B cell (primary cell): ENCODE results near the gene IKZF3. TPM values are rescaled to one million over a fixed set of nuclear protein-coding genes. Genes with fewer than 3 reads are reported as not detected.

ENCODE experiments used
- ATAC-seq: fragments of 200-7000 bp; cut with Tn5 transposase; one replicate; pipeline ENCODE4 v1.10.0; 2021; ENCODE audit warnings: low read depth, mild to moderate bottlenecking, moderate number of reproducible peaks, moderate library complexity
- CTCF ChIA-PET: fragments of 350-600 bp; sonication (Branson Sonifier 250); formaldehyde crosslinking; loops from one replicate; lab custom pipeline; 2021; ENCODE audit warnings: antibody characterized with exemption, inconsistent platforms; lab: Charles Lee
- POLR2A ChIA-PET: fragments of 350-600 bp; sonication (Branson Sonifier 250); formaldehyde crosslinking; loops from one replicate; lab custom pipeline; 2021; ENCODE audit warnings: antibody characterized with exemption; lab: Charles Lee
- DNase-seq: peaks from one replicate; pipeline ENCODE4 v3.0.0; 2013
- H2AFZ ChIP-seq: 2 replicates; pipeline ENCODE4 v1.6.1; 2012; ENCODE audit warnings: mild to moderate bottlenecking, low read depth, low read length; ENCODE audit not compliant: insufficient read depth, poor library complexity, severe bottlenecking
- H3K27ac ChIP-seq, 2 donors: 1 replicate in 1 of 2; 2 replicates in 1 of 2; pipeline ENCODE4 v1.5.1; 2012 to 2013; ENCODE audit warnings: low read length in 2 of 2, mild to moderate bottlenecking in 2 of 2, moderate library complexity in 1 of 2
- H3K27me3 ChIP-seq, 4 experiments: fragments of 200-600 bp in 1 of 4; sonication (generic) in 1 of 4; replicated peaks in 1 of 4; 1 replicate in 2 of 4; 2 replicates in 2 of 4; pipeline versions ENCODE4 v1.6.1 to v1.7.0; 2013 to 2016; ENCODE audit warnings: low read length in 3 of 4, mild to moderate bottlenecking in 2 of 4, mixed read lengths in 1 of 4, moderate library complexity in 1 of 4; ENCODE audit not compliant: insufficient read depth in 4 of 4, control insufficient read depth in 3 of 4; ENCODE audit errors: control extremely low read depth in 1 of 4
- H3K36me3 ChIP-seq, 2 experiments: replicated peaks in 1 of 2; 1 replicate in 1 of 2; 2 replicates in 1 of 2; pipeline versions ENCODE4 v1.6.1 to v1.7.1; 2013; ENCODE audit warnings: low read length in 1 of 2; ENCODE audit not compliant: insufficient read depth in 2 of 2, control insufficient read depth in 1 of 2; ENCODE audit errors: control extremely low read depth in 1 of 2, extremely low read depth in 1 of 2
- H3K4me1 ChIP-seq, 2 donors: fragments of 200-600 bp in 1 of 2; sonication (generic) in 1 of 2; 1 replicate in 1 of 2; 2 replicates in 1 of 2; pipeline versions ENCODE4 v1.5.1 to v1.6.1; 2013 to 2017; ENCODE audit warnings: low read length in 2 of 2; ENCODE audit not compliant: control insufficient read depth in 2 of 2, insufficient read depth in 2 of 2
- H3K4me2 ChIP-seq: replicated peaks from 2 replicates; pipeline ENCODE3; 2012; ENCODE audit warnings: mild to moderate bottlenecking, low read depth, low read length; ENCODE audit not compliant: poor library complexity, severe bottlenecking
- H3K4me3 ChIP-seq, 5 experiments: fragments of 200-600 bp in 1 of 5; sonication (generic) in 1 of 5; 1 replicate in 3 of 5; 2 replicates in 2 of 5; pipeline versions ENCODE4 v1.5.1 to v1.7.0; 2011 to 2016; ENCODE audit warnings: low read length in 4 of 5, mild to moderate bottlenecking in 4 of 5, low read depth in 2 of 5, control low read depth in 1 of 5, moderate library complexity in 1 of 5; ENCODE audit not compliant: insufficient read depth in 1 of 5; ENCODE audit errors: control extremely low read depth in 1 of 5, extremely low read depth in 1 of 5
- H3K79me2 ChIP-seq: fragments of 200-600 bp; sonication (generic); one replicate; pipeline ENCODE4 v1.6.0; 2016; ENCODE audit warnings: low read length; ENCODE audit not compliant: control insufficient read depth, insufficient read depth
- H3K9ac ChIP-seq: fragments of 200-600 bp; sonication (generic); 2 replicates; pipeline ENCODE4 v1.6.1; 2017; ENCODE audit warnings: mild to moderate bottlenecking, low read length, moderate library complexity
- H3K9me3 ChIP-seq, 3 donors: one replicate each; pipeline versions ENCODE4 v1.6.1 to v1.7.1; 2013; ENCODE audit warnings: low read length in 2 of 3; ENCODE audit not compliant: control insufficient read depth in 2 of 3, insufficient read depth in 1 of 3; ENCODE audit errors: control extremely low read depth in 1 of 3
- H4K20me1 ChIP-seq: 2 replicates; pipeline ENCODE4 v1.6.0; 2012; ENCODE audit warnings: mild to moderate bottlenecking, low read length; ENCODE audit not compliant: insufficient read depth, control insufficient read depth, poor library complexity, severe bottlenecking
- H3K27ac Mint-ChIP-seq: one replicate; pipeline ENCODE4 v1.8.0; 2021; ENCODE audit warnings: mixed read lengths
- H3K27me3 Mint-ChIP-seq: one replicate; pipeline ENCODE4 v1.8.0; 2021; ENCODE audit warnings: mixed read lengths
- H3K4me1 Mint-ChIP-seq: one replicate; pipeline ENCODE4 v1.8.0; 2021; ENCODE audit warnings: mixed read lengths
- H3K4me3 Mint-ChIP-seq: one replicate; pipeline ENCODE4 v1.8.0; 2021; ENCODE audit warnings: mixed read lengths
- H3K9me3 Mint-ChIP-seq: one replicate; pipeline ENCODE4 v1.8.0; 2022; ENCODE audit warnings: mixed read lengths; ENCODE audit not compliant: insufficient read depth
- CTCF ChIP-seq: fragments of 200-600 bp; IDR thresholded peaks from one replicate; pipeline ENCODE4 v1.8.0; 2022; ENCODE audit warnings: antibody characterized with exemption, mild to moderate bottlenecking
- EZH2 ChIP-seq: IDR thresholded peaks from 2 replicates; pipeline ENCODE4 v1.6.1; 2012; ENCODE audit warnings: borderline replicate concordance, low read depth, mild to moderate bottlenecking, moderate library complexity, low read length; ENCODE audit not compliant: insufficient read depth, poor library complexity, severe bottlenecking
- WGBS: methylation state at CpG from one replicate; pipeline ENCODE4 v1.1.5; 2013; ENCODE audit warnings: missing lambda C conversion rate; ENCODE audit not compliant: insufficient coverage; 5-methylcytosine and 5-hydroxymethylcytosine counted together
- intact Hi-C: fragments of 100-400 bp; cut with micrococcal nuclease; formaldehyde crosslinking; loops from one replicate; pipeline ENCODE4 v1.10.0; 2022
- polyA plus RNA-seq: library from polyadenylated mRNA; depleted of rRNA; stranded (reverse); fragments of >200 nt; gene quantifications from 2 replicates; pipeline ENCODE4 v1.2.3, GENCODE V29; 2012
- total RNA-seq, 2 donors: library from RNA; stranded (reverse); fragments of 120-200 nt in 1 of 2; gene quantifications; 1 replicate in 1 of 2; 2 replicates in 1 of 2; pipeline versions ENCODE4 v1.2.3 to v1.2.4, GENCODE V29; 2013 to 2022

The IKZF3 gene
- total and polyA plus RNA-seq, 2 donors (not counting 1 experiment from before 2014, with no cell fraction given) = 63.0 to 178 TPM

- ChIA-PET POLR2A (no interaction called here), CTCF (interaction anchor here (1.0 to 1.8 kb wide), 4 partner anchors 9 to 58 kb away, joined by 3 to 7 read pairs (median 5); no protein-coding TSS in a partner anchor)
- H3K4me2 ChIP-seq = peak overlapping the region; percentile 20
- H3K4me1 Mint-ChIP-seq = peaks cover 70% of the 10 kb centered on the region
- H3K27ac Mint-ChIP-seq = peak overlapping the region; percentile 88
- H3K27ac ChIP-seq = peak overlapping the region in 1 of 2 donors; percentile 48
- ATAC-seq = no peak
- H3K4me3 ChIP-seq = no peak overlapping the region
- no peaks in the 10 kb centered on the region for H3K9me3 Mint-ChIP-seq
- no peaks in the 10 kb centered on the region for H3K27me3 ChIP-seq
- 100% methylated on average over 1 of the region's 2 CpGs for WGBS
- H3K27me3 Mint-ChIP-seq = no peaks in the 10 kb centered on the region
- H2AFZ ChIP-seq = no peak overlapping the region
- intact Hi-C loops = loop anchor here (2.0 kb wide), 1 partner anchor 40 kb away; no protein-coding TSS in a partner anchor
- H3K4me3 Mint-ChIP-seq = no peak overlapping the region
- H4K20me1 ChIP-seq = no peaks in the 10 kb centered on the region
- H3K79me2 ChIP-seq = peaks cover 95% of the 10 kb centered on the region
- H3K9me3 ChIP-seq = peaks cover 0 to 1% (median 0%) of the 10 kb centered on the region in 3 donors
- peaks cover 35 to 37% of the 10 kb centered on the region in 2 donors for H3K4me1 ChIP-seq
- H3K36me3 ChIP-seq = peaks cover 16 to 86% of the 10 kb centered on the region in 2 experiments
- H3K9ac ChIP-seq = no peak overlapping the region
- DNase-seq = no peak
- no peak for TF ChIP-seq EZH2
- TF ChIP-seq CTCF = no peak
These were observed 49.6 kb downstream of the IKZF3 start for GRCh38 chr17:39814497-39814896.

GRCh38 chr17:39813631-39814030 is 50.5 kb downstream of the IKZF3 start:
- Mint-ChIP-seq H3K27ac (peak overlapping the region; percentile 88), H3K27me3 (no peaks in the 10 kb centered on the region), H3K9me3 (no peaks in the 10 kb centered on the region), H3K4me3 (peak overlapping the region; percentile 60), H3K4me1 (peaks cover 71% of the 10 kb centered on the region)
- peak overlapping the region; percentile 20 for H3K4me2 ChIP-seq
- H3K36me3 ChIP-seq = peaks cover 20 to 83% of the 10 kb centered on the region in 2 experiments
- no peaks in the 10 kb centered on the region for H3K27me3 ChIP-seq
- ChIA-PET POLR2A (interaction anchor here (0.6 to 1.0 kb wide), 3 partner anchors 27 to 84 kb away, joined by 3 to 6 read pairs (median 3); partner anchors contain the start of gene MIEN1), CTCF (interaction anchor here (0.6 to 1.8 kb wide), 5 partner anchors 9 to 192 kb away, joined by 3 to 7 read pairs (median 5); no protein-coding TSS in a partner anchor)
- H4K20me1 ChIP-seq = no peaks in the 10 kb centered on the region
- H3K9me3 ChIP-seq = peaks cover 0 to 1% (median 0%) of the 10 kb centered on the region in 3 donors
- H3K79me2 ChIP-seq = peaks cover 95% of the 10 kb centered on the region
- H2AFZ ChIP-seq = no peak overlapping the region
- intact Hi-C loops = loop anchor here (2.0 kb wide), 1 partner anchor 39 kb away; no protein-coding TSS in a partner anchor
- H3K27ac ChIP-seq = peak overlapping the region in 1 of 2 donors; percentile 48
- ATAC-seq = peak; percentile 59
- DNase-seq = peak; percentile 31
- peaks cover 30 to 37% of the 10 kb centered on the region in 2 donors for H3K4me1 ChIP-seq
- no peak overlapping the region for H3K4me3 ChIP-seq
- peak overlapping the region; percentile 16 for H3K9ac ChIP-seq
- WGBS = 78% methylated on average over 11 of the region's 11 CpGs
- TF ChIP-seq EZH2 = no peak
- no peak for TF ChIP-seq CTCF
